HepG2 (cell line): ENCODE measurements around the gene MED4. TPM values are rescaled to one million over a fixed set of nuclear protein-coding genes. Genes with fewer than 3 reads are reported as not detected.

Source experiments
- EP300 ChIP-seq, 3 experiments: sonication (generic) in 1 of 3; formaldehyde crosslinking in 1 of 3; IDR thresholded peaks; 2 replicates each; pipeline versions ENCODE4 v1.5.1 to v1.6.1; 2011 to 2020; ENCODE audit warnings: low read depth in 2 of 3, low read length in 2 of 3, borderline replicate concordance in 1 of 3, improper control_type of control experiment in 1 of 3, mild to moderate bottlenecking in 1 of 3, missing genetic modification reagents in 1 of 3, moderate library complexity in 1 of 3
- HOXA9 ChIP-seq: sonication (generic); formaldehyde crosslinking; IDR thresholded peaks from 2 replicates; pipeline ENCODE4 v1.8.1; 2022; ENCODE audit warnings: missing genetic modification reagents, mild to moderate bottlenecking, moderate library complexity, borderline replicate concordance
- KDM1A ChIP-seq: IDR thresholded peaks from 2 replicates; pipeline ENCODE4 v1.6.1; 2016; ENCODE audit warnings: missing compliant biosample characterization
- MAFK ChIP-seq, 2 experiments: IDR thresholded peaks in 1 of 2; conservative IDR thresholded peaks in 1 of 2; 2 replicates each; pipeline ENCODE4 v1.6.1; 2011; ENCODE audit warnings: improper control_type of control experiment in 2 of 2, low read length in 2 of 2
- MXD4 ChIP-seq: IDR thresholded peaks from 2 replicates; pipeline ENCODE4 v1.6.1; 2016; ENCODE audit warnings: mild to moderate bottlenecking, missing biosample characterization, missing genetic modification reagents
- NCOA2 ChIP-seq: sonication (generic); formaldehyde crosslinking; IDR thresholded peaks from 2 replicates; pipeline ENCODE4 v1.8.0; 2022; ENCODE audit warnings: inconsistent platforms
- SIX1 ChIP-seq: sonication (generic); formaldehyde crosslinking; IDR thresholded peaks from 2 replicates; pipeline ENCODE4 v1.4.0; 2020; ENCODE audit warnings: missing genetic modification reagents, borderline replicate concordance
- ZNF44 ChIP-seq: sonication (generic); formaldehyde crosslinking; IDR thresholded peaks from 2 replicates; pipeline ENCODE4 v1.5.1; 2020; ENCODE audit warnings: mild to moderate bottlenecking, missing genetic modification reagents
- ZNF761 ChIP-seq: sonication (generic); formaldehyde crosslinking; conservative IDR thresholded peaks from 2 replicates; pipeline ENCODE4 v1.4.0; 2020; ENCODE audit warnings: mild to moderate bottlenecking, missing genetic modification reagents
- ZNF768 ChIP-seq: sonication (generic); formaldehyde crosslinking; IDR thresholded peaks from 2 replicates; pipeline ENCODE4 v1.4.0; 2020; ENCODE audit warnings: missing genetic modification reagents
- ZNF788 ChIP-seq: sonication (generic); formaldehyde crosslinking; IDR thresholded peaks from 2 replicates; pipeline ENCODE4 v1.5.0; 2020; ENCODE audit warnings: mild to moderate bottlenecking, missing genetic modification reagents, borderline replicate concordance
- polyA plus RNA-seq, 8 experiments: library from polyadenylated mRNA; depleted of rRNA in 3 of 8; stranded (reverse) in 7 of 8; unstranded in 1 of 8; fragments of >200 nt; fragmentation: Illumina TruSeq in 4 of 8; extraction: Trizol in 4 of 8; gene quantifications; 2 replicates each; pipeline versions ENCODE4 v1.2.1 to v1.2.3, GENCODE V29; 2011 to 2016; ENCODE audit warnings: low read depth in 4 of 8, missing spikeins in 1 of 8, mixed read lengths in 1 of 8; ENCODE audit not compliant: insufficient read depth in 1 of 8
- total RNA-seq, 5 experiments: library from RNA; depleted of rRNA; stranded (reverse); fragments of >200 nt; fragmentation: Illumina TruSeq; extraction: Trizol; gene quantifications; 2 replicates each; pipeline ENCODE4 v1.2.3, GENCODE V29; 2016; ENCODE audit warnings: low read depth in 1 of 5
- TF ChIP-seq, protein P1 (sequence below): sonication (generic); formaldehyde crosslinking; IDR thresholded peaks from 2 replicates; pipeline ENCODE4 v1.5.1; 2020; ENCODE audit warnings: mild to moderate bottlenecking, moderate library complexity, missing genetic modification reagents
- TF ChIP-seq, protein P2 (sequence below): sonication (generic); formaldehyde crosslinking; IDR thresholded peaks from 2 replicates; pipeline ENCODE4 v1.5.0; 2020; ENCODE audit warnings: missing genetic modification reagents
- TF ChIP-seq, protein P3 (sequence below): sonication (generic); formaldehyde crosslinking; IDR thresholded peaks from one replicate; pipeline ENCODE4 v1.5.1; 2020; ENCODE audit warnings: mild to moderate bottlenecking, missing genetic modification reagents; ENCODE audit errors: not compliant biosample characterization
- TF ChIP-seq, protein P4 (sequence below): IDR thresholded peaks from 2 replicates; pipeline ENCODE4 v1.6.1; 2016; ENCODE audit warnings: missing compliant biosample characterization, missing genetic modification reagents, borderline replicate concordance

Gene MED4
- total and polyA plus RNA-seq, 2 of the 13 experiments (the other 11 are each of a cell fraction or from before 2014, with no cell fraction given), result 49.4 to 57.8 TPM

DNA sequence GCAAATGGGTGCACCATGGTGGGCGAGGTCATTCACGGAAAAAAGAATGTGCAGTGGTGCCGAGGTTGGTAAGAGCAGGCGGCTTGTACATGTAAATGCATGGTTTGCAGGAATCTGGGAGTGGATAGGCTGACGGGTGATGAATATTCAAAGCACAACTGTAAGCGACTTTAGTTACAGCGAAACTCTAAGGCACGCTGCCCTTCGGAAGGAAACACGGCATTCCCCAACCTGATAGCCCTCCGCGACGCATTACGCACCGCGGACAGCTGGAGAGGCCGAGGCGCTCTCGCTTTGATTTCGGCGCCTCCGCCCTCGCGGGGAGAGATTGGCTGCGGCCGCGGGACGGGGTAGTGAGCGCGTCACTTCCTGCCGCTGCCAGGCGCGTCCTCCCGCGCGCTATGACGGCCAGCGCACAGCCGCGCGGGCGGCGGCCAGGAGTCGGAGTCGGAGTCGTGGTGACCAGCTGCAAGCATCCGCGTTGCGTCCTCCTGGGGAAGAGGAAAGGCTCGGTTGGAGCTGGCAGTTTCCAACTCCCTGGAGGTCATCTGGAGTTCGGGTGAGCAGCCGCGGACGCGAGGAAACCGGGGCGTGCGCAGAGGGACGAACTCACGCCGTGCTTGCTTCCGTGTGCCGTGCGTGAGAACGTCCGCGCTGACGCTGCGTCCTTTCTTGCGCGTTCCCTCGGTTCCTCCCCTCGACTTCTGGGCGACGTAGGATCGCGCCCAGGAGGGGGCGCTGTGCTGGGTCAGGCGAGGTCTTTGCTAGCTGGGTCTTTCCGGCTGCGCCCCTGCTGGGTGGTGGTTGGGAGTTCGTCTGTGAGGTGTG, 57.3 kb downstream of the MED4 start, which contains the start of gene NUDT15 (continued):
- TF ChIP-seq, protein P1, sequence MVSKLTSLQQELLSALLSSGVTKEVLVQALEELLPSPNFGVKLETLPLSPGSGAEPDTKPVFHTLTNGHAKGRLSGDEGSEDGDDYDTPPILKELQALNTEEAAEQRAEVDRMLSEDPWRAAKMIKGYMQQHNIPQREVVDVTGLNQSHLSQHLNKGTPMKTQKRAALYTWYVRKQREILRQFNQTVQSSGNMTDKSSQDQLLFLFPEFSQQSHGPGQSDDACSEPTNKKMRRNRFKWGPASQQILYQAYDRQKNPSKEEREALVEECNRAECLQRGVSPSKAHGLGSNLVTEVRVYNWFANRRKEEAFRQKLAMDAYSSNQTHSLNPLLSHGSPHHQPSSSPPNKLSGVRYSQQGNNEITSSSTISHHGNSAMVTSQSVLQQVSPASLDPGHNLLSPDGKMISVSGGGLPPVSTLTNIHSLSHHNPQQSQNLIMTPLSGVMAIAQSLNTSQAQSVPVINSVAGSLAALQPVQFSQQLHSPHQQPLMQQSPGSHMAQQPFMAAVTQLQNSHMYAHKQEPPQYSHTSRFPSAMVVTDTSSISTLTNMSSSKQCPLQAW (CRISPR knock-in tag), result peak; percentile 91
- TF ChIP-seq, protein P2, sequence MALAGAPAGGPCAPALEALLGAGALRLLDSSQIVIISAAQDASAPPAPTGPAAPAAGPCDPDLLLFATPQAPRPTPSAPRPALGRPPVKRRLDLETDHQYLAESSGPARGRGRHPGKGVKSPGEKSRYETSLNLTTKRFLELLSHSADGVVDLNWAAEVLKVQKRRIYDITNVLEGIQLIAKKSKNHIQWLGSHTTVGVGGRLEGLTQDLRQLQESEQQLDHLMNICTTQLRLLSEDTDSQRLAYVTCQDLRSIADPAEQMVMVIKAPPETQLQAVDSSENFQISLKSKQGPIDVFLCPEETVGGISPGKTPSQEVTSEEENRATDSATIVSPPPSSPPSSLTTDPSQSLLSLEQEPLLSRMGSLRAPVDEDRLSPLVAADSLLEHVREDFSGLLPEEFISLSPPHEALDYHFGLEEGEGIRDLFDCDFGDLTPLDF, result peak; percentile 95
- TF ChIP-seq ZNF761, result peak; percentile 97
- TF ChIP-seq ZNF788, result peak; percentile 97
- TF ChIP-seq, protein P3, sequence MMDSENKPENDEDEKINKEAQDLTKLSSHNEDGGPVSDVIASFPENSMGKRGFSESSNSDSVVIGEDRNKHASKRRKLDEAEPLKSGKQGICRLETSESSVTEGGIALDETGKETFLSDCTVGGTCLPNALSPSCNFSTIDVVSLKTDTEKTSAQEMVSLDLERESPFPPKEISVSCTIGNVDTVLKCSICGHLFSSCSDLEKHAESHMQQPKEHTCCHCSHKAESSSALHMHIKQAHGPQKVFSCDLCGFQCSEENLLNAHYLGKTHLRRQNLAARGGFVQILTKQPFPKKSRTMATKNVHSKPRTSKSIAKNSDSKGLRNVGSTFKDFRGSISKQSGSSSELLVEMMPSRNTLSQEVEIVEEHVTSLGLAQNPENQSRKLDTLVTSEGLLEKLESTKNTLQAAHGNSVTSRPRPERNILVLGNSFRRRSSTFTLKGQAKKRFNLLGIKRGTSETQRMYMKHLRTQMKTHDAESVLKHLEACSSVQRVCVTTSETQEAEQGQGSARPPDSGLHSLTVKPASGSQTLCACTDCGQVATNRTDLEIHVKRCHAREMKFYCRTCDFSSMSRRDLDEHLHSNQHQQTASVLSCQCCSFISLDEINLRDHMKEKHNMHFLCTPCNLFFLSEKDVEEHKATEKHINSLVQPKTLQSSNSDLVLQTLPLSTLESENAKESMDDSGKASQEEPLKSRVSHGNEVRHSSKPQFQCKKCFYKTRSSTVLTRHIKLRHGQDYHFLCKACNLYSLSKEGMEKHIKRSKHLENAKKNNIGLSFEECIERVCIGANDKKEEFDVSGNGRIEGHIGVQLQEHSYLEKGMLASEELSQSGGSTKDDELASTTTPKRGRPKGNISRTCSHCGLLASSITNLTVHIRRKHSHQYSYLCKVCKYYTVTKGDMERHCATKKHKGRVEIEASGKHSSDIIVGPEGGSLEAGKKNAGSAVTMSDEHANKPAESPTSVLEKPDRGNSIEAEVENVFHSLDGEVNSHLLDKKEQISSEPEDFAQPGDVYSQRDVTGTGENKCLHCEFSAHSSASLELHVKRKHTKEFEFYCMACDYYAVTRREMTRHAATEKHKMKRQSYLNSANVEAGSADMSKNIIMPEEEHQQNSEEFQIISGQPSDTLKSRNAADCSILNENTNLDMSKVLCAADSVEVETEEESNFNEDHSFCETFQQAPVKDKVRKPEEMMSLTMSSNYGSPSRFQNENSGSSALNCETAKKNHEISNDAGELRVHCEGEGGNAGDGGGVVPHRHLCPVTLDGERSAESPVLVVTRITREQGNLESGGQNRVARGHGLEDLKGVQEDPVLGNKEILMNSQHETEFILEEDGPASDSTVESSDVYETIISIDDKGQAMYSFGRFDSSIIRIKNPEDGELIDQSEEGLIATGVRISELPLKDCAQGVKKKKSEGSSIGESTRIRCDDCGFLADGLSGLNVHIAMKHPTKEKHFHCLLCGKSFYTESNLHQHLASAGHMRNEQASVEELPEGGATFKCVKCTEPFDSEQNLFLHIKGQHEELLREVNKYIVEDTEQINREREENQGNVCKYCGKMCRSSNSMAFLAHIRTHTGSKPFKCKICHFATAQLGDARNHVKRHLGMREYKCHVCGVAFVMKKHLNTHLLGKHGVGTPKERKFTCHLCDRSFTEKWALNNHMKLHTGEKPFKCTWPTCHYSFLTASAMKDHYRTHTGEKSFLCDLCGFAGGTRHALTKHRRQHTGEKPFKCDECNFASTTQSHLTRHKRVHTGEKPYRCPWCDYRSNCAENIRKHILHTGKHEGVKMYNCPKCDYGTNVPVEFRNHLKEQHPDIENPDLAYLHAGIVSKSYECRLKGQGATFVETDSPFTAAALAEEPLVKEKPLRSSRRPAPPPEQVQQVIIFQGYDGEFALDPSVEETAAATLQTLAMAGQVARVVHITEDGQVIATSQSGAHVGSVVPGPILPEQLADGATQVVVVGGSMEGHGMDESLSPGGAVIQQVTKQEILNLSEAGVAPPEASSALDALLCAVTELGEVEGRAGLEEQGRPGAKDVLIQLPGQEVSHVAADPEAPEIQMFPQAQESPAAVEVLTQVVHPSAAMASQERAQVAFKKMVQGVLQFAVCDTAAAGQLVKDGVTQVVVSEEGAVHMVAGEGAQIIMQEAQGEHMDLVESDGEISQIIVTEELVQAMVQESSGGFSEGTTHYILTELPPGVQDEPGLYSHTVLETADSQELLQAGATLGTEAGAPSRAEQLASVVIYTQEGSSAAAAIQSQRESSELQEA (CRISPR knock-in tag), result peak; percentile 98
- TF ChIP-seq SIX1 (CRISPR knock-in tag), result 0 out of 2 replicates have a peak, but pooled peaks have one; percentile 21
- TF ChIP-seq EP300 (IDR thresholded peaks at IDR 0.05; ENCODE audit: low read depth in 2 of 2, low read length in 2 of 2), result peak in 1 of 2 experiments; percentile 3; a peak in 1 of 4 replicates
- 0 out of 2 replicates have a peak, but pooled peaks have one; percentile 23 for TF ChIP-seq EP300 (CRISPR knock-in tag; IDR thresholded peaks at IDR 0.05; ENCODE audit: borderline replicate concordance)
- peak; percentile 45; the same call in 1 of the 2 replicates for TF ChIP-seq NCOA2 (CRISPR knock-in tag)
- no peak for TF ChIP-seq MAFK (conservative IDR thresholded peaks at IDR 0.05 in 1 of 2, IDR thresholded peaks at IDR 0.05 in 1 of 2; ENCODE audit: low read length in 2 of 2)
- TF ChIP-seq HOXA9, result no peak; the same call in 1 of the 2 replicates
- TF ChIP-seq KDM1A, result no peak
- TF ChIP-seq ZNF44 (CRISPR knock-in tag), result peak; percentile 99
- peak; percentile 97 for TF ChIP-seq MXD4 (CRISPR knock-in tag)
- TF ChIP-seq, protein P4, sequence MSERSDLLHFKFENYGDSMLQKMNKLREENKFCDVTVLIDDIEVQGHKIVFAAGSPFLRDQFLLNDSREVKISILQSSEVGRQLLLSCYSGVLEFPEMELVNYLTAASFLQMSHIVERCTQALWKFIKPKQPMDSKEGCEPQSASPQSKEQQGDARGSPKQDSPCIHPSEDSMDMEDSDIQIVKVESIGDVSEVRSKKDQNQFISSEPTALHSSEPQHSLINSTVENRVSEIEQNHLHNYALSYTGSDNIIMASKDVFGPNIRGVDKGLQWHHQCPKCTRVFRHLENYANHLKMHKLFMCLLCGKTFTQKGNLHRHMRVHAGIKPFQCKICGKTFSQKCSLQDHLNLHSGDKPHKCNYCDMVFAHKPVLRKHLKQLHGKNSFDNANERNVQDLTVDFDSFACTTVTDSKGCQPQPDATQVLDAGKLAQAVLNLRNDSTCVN (CRISPR knock-in tag), result peak; percentile 47; the same call in 1 of the 2 replicates
- TF ChIP-seq ZNF768 (CRISPR knock-in tag), result peak; percentile 85; the same call in 1 of the 2 replicates
